HEK293T (cell line): Measurements from ENCODE around the gene LMAN2.

ENCODE experiments used
- ARNT ChIP-seq: fragments of 450-650 bp; IDR thresholded peaks from 2 replicates; pipeline ENCODE4 v1.6.1; 2017; ENCODE audit warnings: mild to moderate bottlenecking
- BHLHE40 ChIP-seq: fragments of 450-650 bp; IDR thresholded peaks from 2 replicates; pipeline ENCODE4 v1.6.1; 2016; ENCODE audit warnings: mild to moderate bottlenecking, moderate library complexity, borderline replicate concordance
- ELF4 ChIP-seq: fragments of 450-650 bp; IDR thresholded peaks from 2 replicates; pipeline ENCODE4 v1.6.1; 2017; ENCODE audit warnings: antibody characterized with exemption
- FOXA1 ChIP-seq: fragments of 450-650 bp; IDR thresholded peaks from 2 replicates; pipeline ENCODE4 v1.6.1; 2016; ENCODE audit warnings: mild to moderate bottlenecking
- FOXK2 ChIP-seq: fragments of 450-650 bp; IDR thresholded peaks from 2 replicates; pipeline ENCODE4 v1.6.1; 2016; ENCODE audit warnings: mild to moderate bottlenecking
- FOXM1 ChIP-seq: fragments of 450-650 bp; IDR thresholded peaks from 2 replicates; pipeline ENCODE4 v1.6.1; 2017; ENCODE audit warnings: mild to moderate bottlenecking, borderline replicate concordance
- HDGF ChIP-seq: fragments of 450-650 bp; IDR thresholded peaks from 2 replicates; pipeline ENCODE4 v1.6.1; 2017; ENCODE audit warnings: antibody characterized with exemption, borderline replicate concordance
- L3MBTL2 ChIP-seq: fragments of 450-650 bp; conservative IDR thresholded peaks from 2 replicates; pipeline ENCODE4 v1.6.1; 2016; ENCODE audit warnings: mild to moderate bottlenecking
- NFRKB ChIP-seq: fragments of 450-650 bp; IDR thresholded peaks from 2 replicates; pipeline ENCODE4 v1.6.1; 2016; ENCODE audit warnings: mild to moderate bottlenecking, moderate library complexity
- PKNOX1 ChIP-seq: fragments of 450-650 bp; IDR thresholded peaks from 2 replicates; pipeline ENCODE4 v1.6.1; 2016
- SP1 ChIP-seq: fragments of 450-650 bp; IDR thresholded peaks from 2 replicates; pipeline ENCODE4 v1.6.1; 2017
- SUZ12 ChIP-seq: fragments of 450-650 bp; IDR thresholded peaks from 2 replicates; pipeline ENCODE4 v1.6.1; 2016; ENCODE audit warnings: mild to moderate bottlenecking
- TARDBP ChIP-seq: fragments of 450-650 bp; IDR thresholded peaks from 2 replicates; pipeline ENCODE4 v1.6.1; 2016

GRCh38 chr5:177363565-177363964 is 12.1 kb upstream of the LMAN2 start:
- TF ChIP-seq FOXA1 (no peak), SP1 (no peak), BHLHE40 (no peak), HDGF (no peak), L3MBTL2 (no peak), FOXK2 (no peak), PKNOX1 (no peak), SUZ12 (no peak), ELF4 (no peak), ARNT (no peak), FOXM1 (peak; percentile 38; the same call in 1 of the 2 replicates), NFRKB (no peak), TARDBP (no peak)
